GM12878 (cell line): ENCODE results near the gene SLC2A1. TPM values are rescaled to one million over a fixed set of nuclear protein-coding genes. Genes with fewer than 3 reads are reported as not detected.

Source experiments
- ATAC-seq: fragments of 200-7000 bp; cut with Tn5 transposase; 3 replicates; pipeline ENCODE4 v1.9.1; 2020; ENCODE audit warnings: mild to moderate bottlenecking, moderate library complexity
- BruUV-seq: library from RNA; stranded (reverse); fragments of 400-500 nt; replicated peaks from 2 replicates; lab custom pipeline; 2021; lab: Mats Ljungman, UMichigan
- CTCF ChIA-PET: fragments of 300-600 bp; sonication (Branson Sonifier 250); formaldehyde crosslinking; extraction: SDS; loops from one replicate; lab custom pipeline; 2021; ENCODE audit warnings: inconsistent platforms; lab: Yijun Ruan, JAX
- POLR2A ChIA-PET: fragments of 350-600 bp; formaldehyde crosslinking; extraction: SDS; loops from one replicate; lab custom pipeline; 2021; ENCODE audit warnings: inconsistent platforms; lab: Charles Lee
- RAD21 ChIA-PET: fragments of 300-600 bp; sonication (Branson Sonifier 250); formaldehyde crosslinking; loops from one replicate; lab custom pipeline; 2023; ENCODE audit warnings: antibody characterized with exemption; ENCODE audit not compliant: unreplicated experiment; lab: Charles Lee
- SMC1A ChIA-PET: fragments of 300-600 bp; sonication (Branson Sonifier 250); formaldehyde crosslinking; loops from one replicate; lab custom pipeline; 2023; ENCODE audit not compliant: unreplicated experiment, uncharacterized antibody; lab: Charles Lee
- DNase-seq: peaks from one replicate; pipeline ENCODE4 v3.0.0-alpha.2; 2011; ENCODE audit warnings: low read depth, low spot score
- FAIRE-seq: peaks from 3 replicates; lab custom pipeline; 2011; peaks lifted over from hg19 to GRCh38; lab: Jason Lieb, UNC
- H2AFZ ChIP-seq: 2 replicates; pipeline ENCODE4 v1.6.0; 2011; ENCODE audit warnings: low read depth, low read length, control low read depth; ENCODE audit not compliant: control insufficient read depth
- H3K27ac ChIP-seq: 2 replicates; pipeline ENCODE4 v1.5.1; 2011; ENCODE audit warnings: control low read depth; ENCODE audit not compliant: control insufficient read depth, insufficient read depth
- H3K27me3 ChIP-seq, 2 experiments: replicated peaks in 1 of 2; 2 replicates each; pipeline versions ENCODE4 v1.6.0 to v1.6.1; 2011; ENCODE audit warnings: low read length in 1 of 2; ENCODE audit not compliant: control insufficient read depth in 2 of 2, insufficient read depth in 2 of 2
- H3K36me3 ChIP-seq, 2 experiments: 2 replicates each; pipeline ENCODE4 v1.5.1; 2011; ENCODE audit warnings: low read length in 1 of 2; ENCODE audit not compliant: control insufficient read depth in 2 of 2, insufficient read depth in 2 of 2
- H3K4me1 ChIP-seq: 2 replicates; pipeline ENCODE4 v1.6.1; 2011; ENCODE audit warnings: mild to moderate bottlenecking, low read length, moderate library complexity, mixed read lengths; ENCODE audit not compliant: control insufficient read depth, insufficient read depth
- H3K4me2 ChIP-seq: 2 replicates; pipeline ENCODE4 v1.6.0; 2011; ENCODE audit warnings: control low read depth; ENCODE audit not compliant: control insufficient read depth, insufficient read depth
- H3K4me3 ChIP-seq: fragments of 200-600 bp; sonication (generic); 2 replicates; pipeline ENCODE4 v1.5.1; 2016
- H3K79me2 ChIP-seq: 2 replicates; pipeline ENCODE4 v1.6.0; 2011; ENCODE audit warnings: low read length; ENCODE audit not compliant: control insufficient read depth, insufficient read depth
- H3K9ac ChIP-seq: 2 replicates; pipeline ENCODE4 v1.8.0; 2011; ENCODE audit warnings: low read length, control low read depth, mixed read lengths; ENCODE audit not compliant: control insufficient read depth, insufficient read depth
- H3K9me3 ChIP-seq: replicated peaks from 3 replicates; pipeline ENCODE4 v1.5.1; 2011; ENCODE audit warnings: mild to moderate bottlenecking, low read length; ENCODE audit not compliant: control insufficient read depth, insufficient read depth
- H4K20me1 ChIP-seq: 2 replicates; pipeline ENCODE4 v1.6.0; 2011; ENCODE audit not compliant: control insufficient read depth, insufficient read depth
- BRCA1 ChIP-seq: IDR thresholded peaks from 2 replicates; pipeline ENCODE4 v1.6.1; 2011; ENCODE audit warnings: low read depth, low read length, improper control_type of control experiment
- CTCF ChIP-seq, 3 experiments: IDR thresholded peaks in 2 of 3; conservative IDR thresholded peaks in 1 of 3; 2 replicates each; pipeline ENCODE4 v1.5.1; 2011; ENCODE audit warnings: low read depth in 3 of 3, low read length in 3 of 3, mild to moderate bottlenecking in 3 of 3, control low read depth in 2 of 3, moderate library complexity in 2 of 3, inconsistent platforms in 1 of 3, mixed read lengths in 1 of 3; ENCODE audit not compliant: control insufficient read depth in 2 of 3, insufficient read depth in 1 of 3; ENCODE audit errors: extremely low read depth in 1 of 3
- PAX8 ChIP-seq: fragments of 450-650 bp; IDR thresholded peaks from 2 replicates; pipeline ENCODE4 v1.6.1; 2017; ENCODE audit warnings: mild to moderate bottlenecking, moderate library complexity
- POU2F2 ChIP-seq: IDR thresholded peaks from 3 replicates; pipeline ENCODE4 v1.6.1; 2011; ENCODE audit warnings: low read depth, mild to moderate bottlenecking, low read length, borderline replicate concordance
- RAD51 ChIP-seq: fragments of 450-650 bp; IDR thresholded peaks from 2 replicates; pipeline ENCODE4 v1.6.1; 2016; ENCODE audit warnings: moderate library complexity, mild to moderate bottlenecking, inconsistent platforms
- TAF1 ChIP-seq: IDR thresholded peaks from 2 replicates; pipeline ENCODE4 v1.6.1; 2011; ENCODE audit warnings: mild to moderate bottlenecking, low read depth, low read length, borderline replicate concordance
- YY1 ChIP-seq: IDR thresholded peaks from 2 replicates; pipeline ENCODE4 v1.6.1; 2011; ENCODE audit warnings: low read depth, mild to moderate bottlenecking, low read length
- ZBTB40 ChIP-seq: fragments of 450-650 bp; IDR thresholded peaks from 2 replicates; pipeline ENCODE4 v1.6.1; 2016; ENCODE audit warnings: mild to moderate bottlenecking, moderate library complexity, borderline replicate concordance
- WGBS: methylation state at CpG from one replicate; pipeline ENCODE4 v1.1.6; 2016; ENCODE audit warnings: low lambda C conversion rate; ENCODE audit not compliant: insufficient replicate concordance, insufficient coverage; ENCODE audit errors: missing lambda C conversion rate; 5-methylcytosine and 5-hydroxymethylcytosine counted together
- in situ Hi-C: fragments of 300-500 bp; cut with MboI; formaldehyde crosslinking; loops from 9 replicates; pipeline ENCODE4 v1.14.3; 2018; ENCODE audit warnings: mixed read lengths
- intact Hi-C: fragments of 100-400 bp; cut with micrococcal nuclease; formaldehyde crosslinking; loops from one replicate; pipeline ENCODE4 v1.14.2; 2022; ENCODE audit not compliant: unreplicated experiment
- polyA plus RNA-seq, 11 experiments: library from polyadenylated mRNA; depleted of rRNA in 4 of 11; unstranded in 6 of 11; stranded (reverse) in 5 of 11; fragments of >200 nt; fragmentation: Nextera tagmentation in 4 of 11; fragmentation: Illumina TruSeq in 1 of 11; extraction: Ambion mirVana in 4 of 11; extraction: Trizol in 1 of 11; gene quantifications; 1 replicate in 1 of 11; 2 replicates in 10 of 11; pipeline versions ENCODE4 v1.2.1 to v1.2.3, GENCODE V29; 2011 to 2016; ENCODE audit warnings: inconsistent platforms in 2 of 11, missing spikeins in 2 of 11, low read depth in 1 of 11
- total RNA-seq, 4 experiments: library from RNA; depleted of rRNA in 3 of 4; stranded (reverse); fragments of >200 nt in 3 of 4; fragmentation: Illumina TruSeq in 1 of 4; extraction: Trizol in 1 of 4; gene quantifications; 2 replicates each; pipeline versions ENCODE4 v1.2.1 to v1.2.3, GENCODE V29; 2013 to 2021

The SLC2A1 gene
- total and polyA plus RNA-seq, 10 of the 15 experiments (the other 5 are each of a cell fraction or from before 2014, with no cell fraction given), result 5.7 to 66.0 (median 44.2) TPM

- no peak overlapping the region for H2AFZ ChIP-seq
- POLR2A ChIA-PET, result interaction anchor here (1.7 kb wide), 1 partner anchor 10 kb away, joined by 5 read pairs; no protein-coding TSS in a partner anchor
- no peak overlapping the region for H3K4me3 ChIP-seq
- intact Hi-C loops, result no loop called here
- 71% methylated on average over 11 of the region's 13 CpGs for WGBS
- no peaks in the 10 kb centered on the region for H3K9me3 ChIP-seq
- FAIRE-seq, result no peak
- SMC1A ChIA-PET, result interaction anchor here (2.0 to 2.3 kb wide), 2 partner anchors 10 to 40 kb away, joined by 8 to 11 read pairs; no protein-coding TSS in a partner anchor
- RAD21 ChIA-PET, result interaction anchor here (0.6 to 1.1 kb wide), 4 partner anchors 12 to 669 kb away, joined by 3 read pairs; no protein-coding TSS in a partner anchor
- in situ Hi-C loops, result no loop called here
- no peak overlapping the region for H3K9ac ChIP-seq
- H3K4me1 ChIP-seq, result peaks cover 25% of the 10 kb centered on the region
- H3K4me2 ChIP-seq, result no peak overlapping the region
- TF ChIP-seq YY1 (no peak), CTCF (IDR thresholded peaks at IDR 0.05 in 2 of 3, conservative IDR thresholded peaks at IDR 0.05 in 1 of 3; ENCODE audit: control insufficient read depth in 2 of 3, extremely low read depth in 1 of 3, insufficient read depth in 1 of 3, low read depth in 3 of 3, low read length in 3 of 3) (no peak), RAD51 (no peak), ZBTB40 (no peak), PAX8 (no peak), BRCA1 (no peak), TAF1 (no peak), POU2F2 (no peak)
- TF ChIP-seq, all 136 proteins: peak for 0
- H3K27ac ChIP-seq, result no peak overlapping the region
- no peaks in the 10 kb centered on the region for H4K20me1 ChIP-seq
- no peaks in the 10 kb centered on the region for H3K36me3 ChIP-seq
- DNase-seq (no peak), ATAC-seq (no peak)
- no peaks in the 10 kb centered on the region for H3K27me3 ChIP-seq
- BruUV-seq, result no TSS peak
- CTCF ChIA-PET, result interaction anchor here (2.4 to 3.4 kb wide), 2 partner anchors 40 to 110 kb away, joined by 13 to 17 read pairs; no protein-coding TSS in a partner anchor
- peaks cover 18% of the 10 kb centered on the region for H3K79me2 ChIP-seq
These were observed 4.1 kb upstream of the SLC2A1 start for GRCh38 chr1:42962641-42963377.
